Sigmoid colon (tissue), 7 donors: Measurements from ENCODE around the gene KLHL17. TPM values are rescaled to one million over a fixed set of nuclear protein-coding genes. Genes with fewer than 3 reads are reported as not detected.

Experiments used
- DNase-seq: peaks from one replicate; pipeline ENCODE4 v3.0.0-alpha.2; 2019
- H3K27ac ChIP-seq, 4 donors: fragments of 200-600 bp; sonication (generic); one replicate each; pipeline ENCODE4 v1.5.1; 2016 to 2019; ENCODE audit warnings: mild to moderate bottlenecking in 1 of 4
- H3K27me3 ChIP-seq, 3 donors: fragments of 200-600 bp; sonication (generic); one replicate each; pipeline ENCODE4 v1.5.1; 2019; ENCODE audit warnings: mild to moderate bottlenecking in 1 of 3
- H3K36me3 ChIP-seq, 4 donors: fragments of 200-600 bp; sonication (generic); one replicate each; pipeline ENCODE4 v1.5.1; 2016 to 2019
- H3K4me1 ChIP-seq, 4 donors: fragments of 200-600 bp; sonication (generic); one replicate each; pipeline ENCODE4 v1.5.1; 2017 to 2019
- H3K4me3 ChIP-seq, 4 donors: fragments of 200-600 bp; sonication (generic); one replicate each; pipeline ENCODE4 v1.5.1; 2017 to 2019; ENCODE audit warnings: mild to moderate bottlenecking in 2 of 4, moderate library complexity in 1 of 4
- H3K9me3 ChIP-seq, 4 donors: fragments of 200-600 bp in 3 of 4; sonication (generic) in 3 of 4; one replicate each; pipeline versions ENCODE4 v1.5.1 to v1.6.1; 2013 to 2019
- CTCF ChIP-seq, 4 experiments: fragments of 450-650 bp in 3 of 4; fragments of 200-600 bp in 1 of 4; IDR thresholded peaks; one replicate each; pipeline ENCODE4 v1.5.1; 2016 to 2019; ENCODE audit warnings: antibody characterized with exemption in 4 of 4, mild to moderate bottlenecking in 3 of 4, moderate library complexity in 2 of 4
- EP300 ChIP-seq, 4 donors: sonication (generic); formaldehyde crosslinking; IDR thresholded peaks; one replicate each; pipeline ENCODE4 v1.6.1; 2017; ENCODE audit warnings: antibody characterized with exemption in 4 of 4
- POLR2A ChIP-seq, 2 donors: fragments of 450-650 bp; IDR thresholded peaks; one replicate each; pipeline ENCODE4 v1.6.1; 2016; ENCODE audit warnings: antibody characterized with exemption in 2 of 2, mild to moderate bottlenecking in 2 of 2, moderate library complexity in 2 of 2
- POLR2AphosphoS5 ChIP-seq, 4 donors: sonication (generic); formaldehyde crosslinking; IDR thresholded peaks; one replicate each; pipeline ENCODE4 v1.6.1; 2017; ENCODE audit warnings: antibody characterized with exemption in 4 of 4
- WGBS, 2 donors: extraction: QIAGEN DNeasy Blood & Tissue Kit; methylation state at CpG; one replicate each; pipeline ENCODE4 v1.1.7; 2013; 5-methylcytosine and 5-hydroxymethylcytosine counted together
- intact Hi-C: fragments of 100-400 bp; cut with DNase I; formaldehyde crosslinking; loops from one replicate; pipeline ENCODE4 v1.15.1; 2023
- polyA plus RNA-seq, 3 donors: library from polyadenylated mRNA; stranded (reverse); fragments of 200-250 nt; gene quantifications; one replicate each; pipeline ENCODE4 v1.2.3, GENCODE V29; 2013
- total RNA-seq, 4 donors: library from RNA; depleted of rRNA; stranded (reverse); fragments of >200 nt; gene quantifications; one replicate each; pipeline ENCODE4 v1.1.0, GENCODE V29; 2016
- donor health status: healthy with polysubstance abuse.
- donor health status: Bipolar disorder and iron deficiency.
- donor health status: healthy.

Gene KLHL17
- total and polyA plus RNA-seq, 7 donors: 0.69 to 10.8 (median 4.9) TPM

GRCh38 chr1:939511-940106, 20.8 kb upstream of the KLHL17 start:
- H3K9me3 ChIP-seq: no peaks in the 10 kb centered on the region
- TF ChIP-seq POLR2AphosphoS5 (IDR thresholded peaks at IDR 0.05): no peak
- TF ChIP-seq POLR2A (IDR thresholded peaks at IDR 0.05): no peak
- TF ChIP-seq CTCF (IDR thresholded peaks at IDR 0.05): no peak
- no peak for TF ChIP-seq EP300 (IDR thresholded peaks at IDR 0.05)
- H3K27me3 ChIP-seq: peaks cover 58 to 92% (median 82%) of the 10 kb centered on the region in 3 donors
- peaks cover 0 to 2% (median 0%) of the 10 kb centered on the region in 4 donors for H3K36me3 ChIP-seq
- no peak for DNase-seq
- H3K4me3 ChIP-seq: peak overlapping the region in 3 of 4 donors; percentile 39 to 49 (median 44)
- WGBS, 2 donors: 10 to 30% methylated on average over 21 of the region's 21 CpGs
- H3K4me1 ChIP-seq: peaks cover 0 to 49% (median 46%) of the 10 kb centered on the region in 4 donors
- intact Hi-C loops: loop anchor here (5.0 kb wide), 1 partner anchor 32 kb away; no protein-coding TSS in a partner anchor
- peak overlapping the region in 1 of 4 donors; percentile 63 for H3K27ac ChIP-seq

- intact Hi-C loops: loop anchor here (5.0 kb wide), 1 partner anchor 33 kb away; no protein-coding TSS in a partner anchor
- Histone ChIP-seq H3K36me3 (peaks cover 0 to 10% (median 0%) of the 10 kb centered on the region in 4 donors), H3K4me1 (peaks cover 0 to 48% (median 44%) of the 10 kb centered on the region in 4 donors), H3K27me3 (peaks cover 53 to 85% (median 76%) of the 10 kb centered on the region in 3 donors), H3K4me3 (peak overlapping the region; percentile 2 to 49 (median 42)), H3K9me3 (no peaks in the 10 kb centered on the region), H3K27ac (peak overlapping the region; percentile 63 to 75 (median 64))
- WGBS, 2 donors: 0 to 1% methylated on average over 86 of the region's 86 CpGs
- peak; percentile 82 for DNase-seq
- TF ChIP-seq POLR2AphosphoS5 (IDR thresholded peaks at IDR 0.05): no peak
- TF ChIP-seq POLR2A (IDR thresholded peaks at IDR 0.05): no peak
- TF ChIP-seq CTCF (IDR thresholded peaks at IDR 0.05): no peak
- TF ChIP-seq EP300 (IDR thresholded peaks at IDR 0.05): no peak
Observed at GRCh38 chr1:940107-941014, 20.0 kb upstream of the KLHL17 start.

- TF ChIP-seq POLR2AphosphoS5 (IDR thresholded peaks at IDR 0.05): no peak
- no peak for TF ChIP-seq EP300 (IDR thresholded peaks at IDR 0.05)
- WGBS, 2 donors: 2 to 3% methylated on average over 36 of the region's 36 CpGs
- intact Hi-C loops: loop anchor here (5.0 kb wide), 1 partner anchor 34 kb away; no protein-coding TSS in a partner anchor
- Histone ChIP-seq H3K4me1 (peaks cover 0 to 40% (median 38%) of the 10 kb centered on the region in 4 donors), H3K27ac (peak overlapping the region; percentile 63 to 75 (median 64)), H3K27me3 (peaks cover 47 to 78% (median 68%) of the 10 kb centered on the region in 3 donors), H3K4me3 (peak overlapping the region in 3 of 4 donors; percentile 39 to 49 (median 44)), H3K9me3 (no peaks in the 10 kb centered on the region), H3K36me3 (peaks cover 0 to 17% (median 0%) of the 10 kb centered on the region in 4 donors)
- DNase-seq: no peak
Observed at GRCh38 chr1:941015-941587, 19.3 kb upstream of the KLHL17 start.

GRCh38 chr1:941588-942383, 18.6 kb upstream of the KLHL17 start:
- peak; percentile 88 for DNase-seq
- intact Hi-C loops: loop anchor here (5.0 kb wide), 1 partner anchor 34 kb away; no protein-coding TSS in a partner anchor
- Histone ChIP-seq H3K4me1 (peaks cover 0 to 40% (median 38%) of the 10 kb centered on the region in 4 donors), H3K4me3 (peak overlapping the region in 3 of 4 donors; percentile 19 to 49 (median 42)), H3K27me3 (peaks cover 47 to 71% (median 61%) of the 10 kb centered on the region in 3 donors), H3K27ac (peak overlapping the region; percentile 63 to 75 (median 64)), H3K36me3 (peaks cover 0 to 24% (median 0%) of the 10 kb centered on the region in 4 donors), H3K9me3 (no peaks in the 10 kb centered on the region)
- no peak for TF ChIP-seq CTCF (IDR thresholded peaks at IDR 0.05)
- TF ChIP-seq POLR2A (IDR thresholded peaks at IDR 0.05): no peak
- no peak for TF ChIP-seq POLR2AphosphoS5 (IDR thresholded peaks at IDR 0.05)
- TF ChIP-seq EP300 (IDR thresholded peaks at IDR 0.05): no peak
- 1% methylated on average over 98 of the region's 98 CpGs for WGBS, 2 donors
